ENCODE measurements around the gene ANKFY1. TPM values are rescaled to one million over a fixed set of nuclear protein-coding genes. Genes with fewer than 3 reads are reported as not detected.

The ANKFY1 gene, protein sequence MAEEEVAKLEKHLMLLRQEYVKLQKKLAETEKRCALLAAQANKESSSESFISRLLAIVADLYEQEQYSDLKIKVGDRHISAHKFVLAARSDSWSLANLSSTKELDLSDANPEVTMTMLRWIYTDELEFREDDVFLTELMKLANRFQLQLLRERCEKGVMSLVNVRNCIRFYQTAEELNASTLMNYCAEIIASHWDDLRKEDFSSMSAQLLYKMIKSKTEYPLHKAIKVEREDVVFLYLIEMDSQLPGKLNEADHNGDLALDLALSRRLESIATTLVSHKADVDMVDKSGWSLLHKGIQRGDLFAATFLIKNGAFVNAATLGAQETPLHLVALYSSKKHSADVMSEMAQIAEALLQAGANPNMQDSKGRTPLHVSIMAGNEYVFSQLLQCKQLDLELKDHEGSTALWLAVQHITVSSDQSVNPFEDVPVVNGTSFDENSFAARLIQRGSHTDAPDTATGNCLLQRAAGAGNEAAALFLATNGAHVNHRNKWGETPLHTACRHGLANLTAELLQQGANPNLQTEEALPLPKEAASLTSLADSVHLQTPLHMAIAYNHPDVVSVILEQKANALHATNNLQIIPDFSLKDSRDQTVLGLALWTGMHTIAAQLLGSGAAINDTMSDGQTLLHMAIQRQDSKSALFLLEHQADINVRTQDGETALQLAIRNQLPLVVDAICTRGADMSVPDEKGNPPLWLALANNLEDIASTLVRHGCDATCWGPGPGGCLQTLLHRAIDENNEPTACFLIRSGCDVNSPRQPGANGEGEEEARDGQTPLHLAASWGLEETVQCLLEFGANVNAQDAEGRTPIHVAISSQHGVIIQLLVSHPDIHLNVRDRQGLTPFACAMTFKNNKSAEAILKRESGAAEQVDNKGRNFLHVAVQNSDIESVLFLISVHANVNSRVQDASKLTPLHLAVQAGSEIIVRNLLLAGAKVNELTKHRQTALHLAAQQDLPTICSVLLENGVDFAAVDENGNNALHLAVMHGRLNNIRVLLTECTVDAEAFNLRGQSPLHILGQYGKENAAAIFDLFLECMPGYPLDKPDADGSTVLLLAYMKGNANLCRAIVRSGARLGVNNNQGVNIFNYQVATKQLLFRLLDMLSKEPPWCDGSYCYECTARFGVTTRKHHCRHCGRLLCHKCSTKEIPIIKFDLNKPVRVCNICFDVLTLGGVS
- 10 to 100 TPM in 2 of 3 donors, 1 to 10 TPM in 1; 7.6 to 15.3 (median 14.3) TPM for polyA plus RNA-seq

GRCh38 chr17:4263282-4264215, at the start of gene ANKFY1:
TSS of gene ANKFY1 (minus strand) at chr17:4263979. CDS start at chr17:4263941, 38 bp downstream.
- 0 to 1% (median 0%) methylated on average over 73 to 85 of the region's 85 CpGs for WGBS, 3 donors

GRCh38 chr17:4310354-4311060, 46.7 kb upstream of the ANKFY1 start:
- WGBS, 3 donors = 56 to 83% (median 63%) methylated on average over 6 of the region's 6 CpGs
- no peak overlapping the region for H3K27ac ChIP-seq (ENCODE audit: low read depth, low read length)

More at GRCh38 chr17:4263282-4264215, at the start of gene ANKFY1:
- no peak within 1 kb of the TSS for H3K27ac ChIP-seq (ENCODE audit: low read depth, low read length)

DNA sequence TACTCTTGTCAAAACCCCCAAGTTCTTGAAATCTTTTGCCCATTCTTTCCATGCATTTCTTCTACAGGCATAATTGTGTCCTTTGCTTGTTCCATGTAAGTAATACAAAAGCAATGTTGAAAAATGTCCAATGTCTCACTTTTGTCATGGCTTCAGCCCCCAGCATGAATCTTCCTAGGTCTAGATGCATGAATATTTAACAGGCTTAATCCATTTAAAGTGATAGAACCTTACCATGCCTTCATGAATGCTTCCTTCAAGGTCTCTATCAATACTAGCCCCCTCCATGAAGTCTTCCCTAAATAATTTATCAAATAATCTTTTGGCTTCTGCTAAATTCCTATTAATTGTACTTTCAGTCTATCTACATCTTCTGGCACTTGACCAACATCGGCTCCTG, 46.1 kb upstream of the ANKFY1 start:
- no peak overlapping the region for H3K27ac ChIP-seq (ENCODE audit: low read depth, low read length)
- WGBS, 3 donors = 11 to 41% (median 33%) methylated on average over 1 of the region's 1 CpG

GRCh38 chr17:4307179-4307930, 43.6 kb upstream of the ANKFY1 start:
- 93 to 95% (median 94%) methylated on average over 7 of the region's 7 CpGs for WGBS, 3 donors
- H3K27ac ChIP-seq (ENCODE audit: low read depth, low read length) = no peak overlapping the region

- no peak overlapping the region for H3K27ac ChIP-seq (ENCODE audit: low read depth, low read length)
- WGBS, 3 donors = 90 to 94% (median 94%) methylated on average over 7 of the region's 7 CpGs
Measured at GRCh38 chr17:4305224-4305623, 41.4 kb upstream of the ANKFY1 start.

DNA sequence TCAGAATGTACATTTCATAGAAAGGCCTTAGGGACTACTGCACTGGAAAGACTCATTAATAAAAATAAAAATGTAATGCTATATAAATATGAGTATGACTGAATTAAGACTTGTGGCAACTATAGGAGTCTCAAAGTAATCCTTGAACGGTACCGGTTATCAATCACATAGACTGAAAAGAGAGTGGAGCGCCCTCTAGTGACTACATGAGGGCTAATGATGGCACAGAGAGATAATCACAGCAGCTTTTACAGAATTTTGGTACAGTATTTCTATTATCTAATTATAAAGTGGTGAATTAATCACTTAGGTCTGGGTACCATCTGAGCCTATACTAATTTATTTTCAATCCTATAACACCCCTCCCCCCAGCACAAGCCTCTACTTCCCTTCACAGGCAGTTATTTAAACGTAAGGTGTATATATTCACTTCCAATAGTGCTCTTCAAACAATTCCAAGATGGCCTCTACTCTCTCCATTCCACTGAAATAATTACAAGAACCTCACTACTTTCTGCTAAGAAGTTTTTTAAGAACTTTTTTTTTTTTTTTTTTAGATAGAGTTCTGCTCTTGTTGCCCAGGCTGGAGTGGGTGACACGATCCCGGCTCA, 40.7 kb upstream of the ANKFY1 start:
- no peak overlapping the region for H3K27ac ChIP-seq (ENCODE audit: low read depth, low read length)
- 47 to 51% (median 49%) methylated on average over 6 of the region's 6 CpGs for WGBS, 3 donors

DNA sequence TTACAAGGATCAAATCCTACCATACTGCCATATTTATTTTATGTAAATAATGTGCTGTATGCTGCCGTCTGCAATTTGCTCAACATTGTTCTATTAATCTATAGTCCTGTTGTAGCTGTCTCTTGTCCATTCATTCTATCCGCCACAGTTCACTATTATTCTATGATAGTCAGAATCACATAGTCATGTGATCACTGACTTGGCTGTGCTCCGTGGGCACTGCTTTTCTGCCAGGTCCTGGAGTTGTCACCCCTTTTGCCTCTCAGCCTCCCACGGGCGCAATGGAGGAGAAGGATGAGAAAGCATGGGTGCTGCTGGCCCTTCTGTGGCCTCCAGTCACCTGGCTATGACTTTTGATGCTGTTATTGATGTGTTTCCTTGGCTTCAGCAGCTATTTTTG, 37.3 kb upstream of the ANKFY1 start:
- WGBS, 3 donors = 84 to 89% (median 88%) methylated on average over 5 of the region's 5 CpGs
- H3K27ac ChIP-seq (ENCODE audit: low read depth, low read length) = no peak overlapping the region

- 80 to 89% (median 84%) methylated on average over 3 of the region's 3 CpGs for WGBS, 3 donors
- no peak overlapping the region for H3K27ac ChIP-seq (ENCODE audit: low read depth, low read length)
Measured at GRCh38 chr17:4297351-4297750, 33.6 kb upstream of the ANKFY1 start.

DNA sequence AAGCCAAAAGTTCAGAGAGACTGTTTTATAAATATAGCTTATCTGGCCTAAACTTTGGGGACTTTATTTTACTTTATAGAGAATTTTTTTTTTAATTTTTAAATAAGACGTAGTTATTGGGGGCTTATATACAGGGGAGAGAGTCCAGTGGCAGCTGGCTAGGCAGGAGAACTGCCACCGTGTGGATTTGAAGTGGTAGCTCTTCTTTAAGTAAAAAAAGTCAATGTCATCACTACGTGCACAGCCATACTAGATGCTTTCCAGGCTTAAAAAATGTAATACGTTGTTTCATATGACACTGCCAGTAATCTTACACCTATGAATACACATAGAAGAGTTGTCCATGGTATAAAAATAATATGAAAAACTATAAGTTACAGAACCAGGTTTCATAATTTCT, 31.9 kb upstream of the ANKFY1 start:
- WGBS, 3 donors = 66 to 78% (median 69%) methylated on average over 4 of the region's 4 CpGs
- no peak overlapping the region for H3K27ac ChIP-seq (ENCODE audit: low read depth, low read length)

GRCh38 chr17:4293572-4293971, 29.8 kb upstream of the ANKFY1 start:
- 94 to 100% (median 100%) methylated on average over 1 of the region's 1 CpG for WGBS, 3 donors

GRCh38 chr17:4287710-4288109, 23.9 kb upstream of the ANKFY1 start:
- WGBS, 3 donors = 93 to 97% (median 95%) methylated on average over 3 of the region's 3 CpGs
- no peak overlapping the region for H3K27ac ChIP-seq (ENCODE audit: low read depth, low read length)

More at GRCh38 chr17:4293572-4293971, 29.8 kb upstream of the ANKFY1 start:
- no peak overlapping the region for H3K27ac ChIP-seq (ENCODE audit: low read depth, low read length)

GRCh38 chr17:4276514-4276913, 12.7 kb upstream of the ANKFY1 start:
- H3K27ac ChIP-seq (ENCODE audit: low read depth, low read length) = no peak overlapping the region
- WGBS, 3 donors = 85 to 96% (median 86%) methylated on average over 5 of the region's 5 CpGs

DNA sequence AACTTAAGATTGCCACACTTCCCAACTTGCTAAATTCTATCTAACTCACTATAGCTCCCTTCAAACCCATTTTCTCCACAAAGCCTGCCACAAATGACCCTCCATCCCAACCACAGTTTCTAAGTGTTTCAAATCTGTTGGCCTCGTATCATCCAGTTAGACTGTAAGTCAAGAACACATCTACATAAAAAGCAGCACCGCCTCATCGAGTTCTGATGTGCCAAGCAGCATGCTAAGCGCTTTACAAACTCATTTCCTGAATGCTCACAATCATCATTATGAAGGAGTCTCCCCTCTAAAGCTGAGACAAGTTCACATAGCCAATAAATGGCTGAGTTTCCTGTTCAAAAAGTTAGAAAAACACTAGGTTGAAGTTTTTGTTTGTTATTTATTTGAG, 9.2 kb upstream of the ANKFY1 start:
- H3K27ac ChIP-seq (ENCODE audit: low read depth, low read length) = no peak overlapping the region
- 62 to 96% (median 69%) methylated on average over 4 of the region's 4 CpGs for WGBS, 3 donors

- WGBS, 3 donors = 56 to 84% (median 81%) methylated on average over 6 of the region's 6 CpGs
- H3K27ac ChIP-seq (ENCODE audit: low read depth, low read length) = no peak overlapping the region
Measured at GRCh38 chr17:4272213-4272971, 8.6 kb upstream of the ANKFY1 start.

GRCh38 chr17:4270736-4271135, 7.0 kb upstream of the ANKFY1 start:
- no peak overlapping the region for H3K27ac ChIP-seq (ENCODE audit: low read depth, low read length)
- WGBS, 3 donors = 54 to 67% (median 63%) methylated on average over 3 of the region's 3 CpGs
